GM12874 (cell line): ENCODE data around the gene NBEAL2.

ENCODE experiments used
- TF ChIP-seq, protein P1 (sequence below): IDR thresholded peaks from 2 replicates; pipeline ENCODE4 v1.5.1; 2011; ENCODE audit warnings: low read depth, mild to moderate bottlenecking, control low read depth, low read length, moderate library complexity; ENCODE audit not compliant: insufficient read depth

NBEAL2 gene

DNA sequence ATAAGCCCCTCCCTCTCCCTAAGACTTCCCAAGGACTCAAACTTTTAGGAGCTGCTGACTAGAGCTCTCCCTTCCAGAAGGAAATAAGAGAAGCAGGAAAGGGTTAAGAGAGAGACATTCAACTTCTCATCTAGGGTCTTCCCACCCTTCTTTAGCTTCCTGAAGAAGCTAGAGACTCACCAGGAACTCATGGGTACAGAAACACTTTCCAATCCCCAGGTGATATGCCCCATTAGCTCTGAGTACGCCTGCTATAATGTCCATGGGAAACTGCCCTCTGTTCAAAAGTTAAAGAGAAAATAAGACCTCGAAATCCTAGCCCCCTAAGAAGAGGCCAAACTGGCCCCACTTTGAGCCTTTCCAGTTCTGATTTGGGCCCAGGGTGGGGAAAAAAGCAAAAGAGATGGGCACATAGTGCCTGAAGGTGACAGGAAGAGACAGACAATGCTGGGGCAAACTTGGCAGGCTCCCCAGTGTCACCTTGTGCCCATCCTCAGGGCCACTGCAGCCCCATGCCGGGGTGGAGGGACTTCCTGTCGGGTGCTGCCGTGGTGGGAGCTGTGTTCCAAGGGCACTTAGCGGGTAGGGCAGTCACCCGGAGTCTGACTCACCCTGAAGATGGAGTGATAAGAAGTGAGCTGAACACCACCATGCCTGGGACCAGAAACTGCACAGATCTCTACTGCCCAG, 32.5 kb upstream of the NBEAL2 start:
- TF ChIP-seq, protein P1, sequence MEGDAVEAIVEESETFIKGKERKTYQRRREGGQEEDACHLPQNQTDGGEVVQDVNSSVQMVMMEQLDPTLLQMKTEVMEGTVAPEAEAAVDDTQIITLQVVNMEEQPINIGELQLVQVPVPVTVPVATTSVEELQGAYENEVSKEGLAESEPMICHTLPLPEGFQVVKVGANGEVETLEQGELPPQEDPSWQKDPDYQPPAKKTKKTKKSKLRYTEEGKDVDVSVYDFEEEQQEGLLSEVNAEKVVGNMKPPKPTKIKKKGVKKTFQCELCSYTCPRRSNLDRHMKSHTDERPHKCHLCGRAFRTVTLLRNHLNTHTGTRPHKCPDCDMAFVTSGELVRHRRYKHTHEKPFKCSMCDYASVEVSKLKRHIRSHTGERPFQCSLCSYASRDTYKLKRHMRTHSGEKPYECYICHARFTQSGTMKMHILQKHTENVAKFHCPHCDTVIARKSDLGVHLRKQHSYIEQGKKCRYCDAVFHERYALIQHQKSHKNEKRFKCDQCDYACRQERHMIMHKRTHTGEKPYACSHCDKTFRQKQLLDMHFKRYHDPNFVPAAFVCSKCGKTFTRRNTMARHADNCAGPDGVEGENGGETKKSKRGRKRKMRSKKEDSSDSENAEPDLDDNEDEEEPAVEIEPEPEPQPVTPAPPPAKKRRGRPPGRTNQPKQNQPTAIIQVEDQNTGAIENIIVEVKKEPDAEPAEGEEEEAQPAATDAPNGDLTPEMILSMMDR, result no peak

DNA sequence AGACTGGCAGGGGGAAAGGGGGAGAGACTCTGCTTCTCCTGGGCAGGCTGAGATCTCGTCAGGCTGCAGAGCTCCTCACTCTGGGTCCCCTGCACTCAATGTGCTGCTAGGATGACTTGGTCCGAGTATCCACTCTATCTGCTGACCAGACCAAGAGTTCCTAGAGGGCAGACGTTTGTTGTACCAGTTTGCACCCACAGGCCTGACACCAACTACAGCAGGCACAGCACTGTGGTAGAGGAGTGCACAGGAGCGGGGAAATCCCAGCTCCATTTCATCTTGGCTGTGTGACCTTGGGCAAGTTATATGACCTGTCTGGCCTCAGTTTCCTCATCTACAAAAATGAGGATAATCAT, 31.9 kb upstream of the NBEAL2 start:
- TF ChIP-seq, protein P1, result no peak

DNA sequence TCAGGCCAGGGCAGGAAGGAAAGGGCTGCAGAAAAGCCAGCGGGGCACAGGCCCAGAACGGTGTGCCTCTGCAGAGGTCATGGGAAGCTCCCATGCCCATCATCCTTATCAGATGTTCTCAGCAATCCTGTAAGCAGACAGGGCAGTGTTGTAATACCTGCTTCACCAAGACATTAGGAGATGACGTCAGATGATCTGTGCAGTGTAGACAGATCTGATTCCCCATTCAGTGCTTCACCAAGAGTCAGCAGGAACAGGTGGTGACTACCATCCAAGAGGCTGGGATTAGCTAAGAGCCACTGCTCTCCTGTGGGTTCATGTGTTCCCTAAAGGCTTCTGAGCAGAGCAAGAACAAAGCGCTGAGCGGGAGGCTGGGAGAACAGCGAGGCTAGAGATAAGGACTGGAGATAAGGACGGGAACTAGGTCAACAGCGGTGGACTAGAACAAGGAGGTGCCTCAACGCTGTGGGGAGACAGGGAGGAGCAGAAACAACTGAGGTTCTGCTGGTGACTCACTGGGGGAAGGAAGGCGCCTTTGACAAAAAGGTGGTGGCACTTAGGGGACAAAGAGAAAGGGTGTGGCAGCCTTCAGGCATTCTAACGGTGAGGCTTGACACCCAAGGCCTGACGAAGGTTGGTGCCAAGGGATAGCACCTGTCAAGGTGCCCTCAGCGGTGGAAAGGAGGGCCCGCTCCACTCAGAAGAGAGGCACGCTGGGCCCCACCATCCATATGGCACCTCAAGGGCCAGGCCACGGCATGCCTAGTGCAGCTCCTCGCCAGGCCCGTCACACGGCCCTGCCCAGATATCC, 31.3 kb upstream of the NBEAL2 start:
- TF ChIP-seq, protein P1, result no peak

DNA sequence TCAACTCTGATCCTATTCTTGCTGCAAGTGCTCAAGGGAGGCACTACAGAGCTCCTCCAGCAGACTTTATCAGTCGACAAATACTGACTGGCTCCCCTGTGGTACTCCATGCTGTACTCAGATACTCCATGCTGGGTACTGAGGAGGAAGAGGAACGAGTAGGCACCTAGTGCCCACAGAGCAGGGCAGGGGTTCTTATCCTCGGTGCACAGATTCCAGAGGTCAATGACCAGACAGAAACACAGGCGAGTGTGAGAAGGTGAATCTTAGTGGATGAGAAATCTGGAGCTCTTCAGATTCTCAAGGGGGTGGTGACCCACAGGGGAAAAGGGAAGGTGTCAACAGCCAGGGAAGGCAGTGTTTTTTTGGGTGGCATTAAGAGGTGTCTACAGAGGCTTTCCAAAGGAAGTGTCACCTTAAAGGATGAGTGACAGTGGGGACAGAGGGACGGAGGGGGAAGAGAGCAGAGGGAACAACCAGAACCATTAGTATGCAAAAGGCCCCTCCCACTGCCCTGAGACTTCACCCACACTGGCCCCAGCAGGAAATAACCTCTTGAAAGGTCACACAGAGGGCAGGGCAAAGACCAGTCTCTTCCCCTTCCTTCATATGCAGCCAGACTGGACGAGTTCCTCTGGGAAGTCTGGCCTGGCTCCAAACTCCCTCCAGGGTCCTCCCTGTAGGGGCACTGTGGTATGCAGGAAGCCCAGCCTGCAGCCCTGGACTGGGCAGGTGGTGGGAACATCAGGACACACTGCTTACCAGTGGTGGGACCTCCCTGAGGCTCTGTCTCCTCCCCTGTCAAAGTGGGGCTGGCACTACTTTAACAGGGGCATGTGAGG, 30.4 kb upstream of the NBEAL2 start:
- TF ChIP-seq, protein P1, result no peak

DNA sequence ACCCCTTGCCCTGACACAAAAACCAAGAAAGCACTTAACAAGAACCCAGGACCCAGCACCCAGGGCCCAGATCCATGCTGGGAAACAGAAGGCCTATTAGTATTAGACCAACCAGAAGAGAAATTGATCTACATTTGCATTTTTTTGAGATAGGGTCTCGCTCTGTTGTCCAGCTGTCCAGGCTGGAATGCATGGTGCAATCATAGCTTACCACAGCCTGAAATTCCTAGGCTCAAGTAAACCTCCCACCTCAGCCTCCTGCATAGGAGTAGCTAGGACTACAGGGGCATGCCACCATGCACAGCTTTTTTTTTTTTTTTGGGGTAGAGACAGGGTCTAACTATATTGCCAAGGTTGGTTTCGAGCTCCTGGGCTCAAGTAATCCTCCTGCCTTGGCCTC, 29.3 kb upstream of the NBEAL2 start:
- TF ChIP-seq, protein P1, result no peak

DNA sequence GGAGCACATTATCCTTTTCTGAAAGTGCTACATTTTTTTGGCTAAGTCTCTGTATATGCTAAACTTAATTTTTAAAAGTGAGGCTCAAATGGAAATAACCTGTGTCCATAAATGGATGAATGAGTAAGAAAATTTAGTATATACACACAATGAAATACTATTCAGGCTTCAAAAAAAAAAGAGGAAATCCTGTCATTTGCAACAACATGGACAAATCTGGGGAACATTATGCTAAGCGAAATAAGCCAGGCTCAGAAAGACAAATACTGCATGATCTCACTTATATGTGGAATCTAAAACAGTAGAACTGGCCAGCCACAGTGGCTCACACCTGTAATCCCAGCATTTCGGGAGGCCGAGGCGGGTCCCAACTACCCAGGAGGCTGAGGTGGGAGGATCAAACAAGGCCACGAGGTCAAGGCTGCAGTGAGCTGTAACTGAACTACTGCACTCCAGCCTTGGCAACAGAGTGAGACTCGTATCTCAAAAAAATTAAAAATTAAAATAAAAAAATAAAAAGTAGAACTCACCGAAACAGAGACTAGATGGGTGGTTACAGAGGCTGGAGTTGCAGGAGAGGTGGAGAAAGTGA, 28.7 kb upstream of the NBEAL2 start:
- TF ChIP-seq, protein P1, result no peak

DNA sequence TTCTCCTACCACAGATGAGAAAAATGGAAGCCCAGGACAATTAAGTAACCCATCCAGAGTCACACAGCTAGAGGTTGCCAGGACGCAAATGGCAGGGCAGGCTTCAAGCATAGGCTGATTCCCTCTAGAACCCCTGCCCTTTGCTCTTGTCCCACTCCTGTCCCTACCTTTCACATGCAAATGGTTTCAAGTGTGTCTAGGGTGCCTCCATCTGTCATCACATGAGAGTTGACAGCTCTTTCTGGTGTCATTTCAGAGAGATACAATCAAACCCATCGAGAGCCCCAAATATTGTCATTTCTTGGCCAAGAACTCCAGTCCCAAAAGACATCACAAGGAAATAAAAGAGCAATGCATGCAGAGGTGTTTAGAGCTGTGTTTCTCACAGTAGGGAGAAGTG, 26.7 kb upstream of the NBEAL2 start:
- TF ChIP-seq, protein P1, result no peak
